Measurements from ENCODE around the gene ADAD2.

Gene ADAD2

GRCh38 chr16:84177741-84178073 is 13.2 kb upstream of the ADAD2 start:
- DNase-seq = no peak

GRCh38 chr16:84178146-84178765 is 12.7 kb upstream of the ADAD2 start:
- no peak for DNase-seq

GRCh38 chr16:84178892-84179611 is 11.9 kb upstream of the ADAD2 start:
- no peak for DNase-seq

GRCh38 chr16:84179612-84180320 is 11.2 kb upstream of the ADAD2 start:
- no peak for DNase-seq

GRCh38 chr16:84180519-84181140 is 10.3 kb upstream of the ADAD2 start:
- no peak for DNase-seq

- DNase-seq = no peak
These were observed 9.6 kb upstream of the ADAD2 start for GRCh38 chr16:84181144-84181915.

- DNase-seq = no peak
These were observed 8.9 kb upstream of the ADAD2 start for GRCh38 chr16:84182104-84182503.

GRCh38 chr16:84182680-84183571 is 8.0 kb upstream of the ADAD2 start:
- DNase-seq = no peak

GRCh38 chr16:84183572-84183875 is 7.4 kb upstream of the ADAD2 start:
- no peak for DNase-seq

- DNase-seq = no peak
These were observed 6.9 kb upstream of the ADAD2 start for GRCh38 chr16:84183911-84184591.

GRCh38 chr16:84184775-84185174 is 6.2 kb upstream of the ADAD2 start:
- no peak for DNase-seq

GRCh38 chr16:84186685-84187437 is 4.1 kb upstream of the ADAD2 start, which contains the start of gene TAF1C:
TAF1C (minus strand) TSS chr16:84187057; CDS start chr16:84184988, 2,069 bp downstream.
- peak; percentile 86 to 90 for DNase-seq

GRCh38 chr16:84191466-84191865 is 509 bp downstream of the ADAD2 start:
- no peak for DNase-seq

GRCh38 chr16:84193480-84193879 is 2.5 kb downstream of the ADAD2 start:
- DNase-seq = no peak

GRCh38 chr16:84194018-84194417 is 3.1 kb downstream of the ADAD2 start:
- no peak for DNase-seq

GRCh38 chr16:84194470-84195200 is 3.7 kb downstream of the ADAD2 start:
- DNase-seq = no peak

GRCh38 chr16:84195201-84196093 is 4.5 kb downstream of the ADAD2 start:
- DNase-seq = no peak

GRCh38 chr16:84196101-84196500 is 5.1 kb downstream of the ADAD2 start:
- no peak for DNase-seq

Data from AML-193 (cell line).